Duodenal mucosa (tissue), 2 donors: ENCODE measurements around the gene IFNAR1.
"Not testable (repeated sequence)": the region's sequence is repeated elsewhere in the genome, so short reads cannot be mapped to it uniquely, and the experiment has no call there.

Source experiments
- H3K27ac ChIP-seq: one replicate; pipeline ENCODE4 v1.7.0; 2013; ENCODE audit warnings: low read depth, low read length
- H3K27me3 ChIP-seq, 2 donors: one replicate each; pipeline ENCODE4 v1.7.0; 2013; ENCODE audit warnings: low read length in 2 of 2, control low read depth in 1 of 2; ENCODE audit not compliant: insufficient read depth in 2 of 2, control insufficient read depth in 1 of 2
- H3K36me3 ChIP-seq, 2 donors: one replicate each; pipeline ENCODE4 v1.7.0; 2013; ENCODE audit warnings: low read length in 2 of 2, control low read depth in 1 of 2; ENCODE audit not compliant: insufficient read depth in 2 of 2, control insufficient read depth in 1 of 2
- H3K4me1 ChIP-seq, 2 donors: one replicate each; pipeline ENCODE4 v1.7.0; 2013; ENCODE audit warnings: low read length in 2 of 2, control low read depth in 1 of 2; ENCODE audit not compliant: insufficient read depth in 2 of 2, control insufficient read depth in 1 of 2
- H3K4me3 ChIP-seq, 2 donors: one replicate each; pipeline ENCODE4 v1.7.0; 2013; ENCODE audit warnings: low read length in 2 of 2, low read depth in 1 of 2
- H3K9ac ChIP-seq, 2 donors: one replicate each; pipeline ENCODE4 v1.7.0; 2013; ENCODE audit warnings: low read length in 2 of 2, low read depth in 1 of 2
- H3K9me3 ChIP-seq, 2 donors: one replicate each; pipeline ENCODE4 v1.7.0; 2013; ENCODE audit warnings: low read length in 2 of 2, control low read depth in 1 of 2; ENCODE audit not compliant: control insufficient read depth in 1 of 2

The IFNAR1 gene

GRCh38 chr21:33372582-33372981 lies 47.8 kb downstream of the IFNAR1 start:
- Histone ChIP-seq H3K4me3 (no peak overlapping the region), H3K9me3 (peaks cover 1 to 3% of the 10 kb centered on the region in 2 donors), H3K9ac (no peak overlapping the region), H3K27ac (no peak overlapping the region), H3K4me1 (peaks cover 6 to 11% of the 10 kb centered on the region in 2 donors), H3K36me3 (no peaks in the 10 kb centered on the region), H3K27me3 (no peaks in the 10 kb centered on the region)

GRCh38 chr21:33373451-33373850 lies 48.7 kb downstream of the IFNAR1 start:
- peaks cover 6 to 11% of the 10 kb centered on the region in 2 donors for H3K4me1 ChIP-seq
- no peak overlapping the region for H3K9ac ChIP-seq
- no peak overlapping the region for H3K4me3 ChIP-seq
- H3K27me3 ChIP-seq: no peaks in the 10 kb centered on the region
- no peaks in the 10 kb centered on the region for H3K36me3 ChIP-seq
- no peak overlapping the region for H3K27ac ChIP-seq
- H3K9me3 ChIP-seq: peaks cover 0 to 3% of the 10 kb centered on the region in 2 donors

GRCh38 chr21:33374080-33374449 lies 49.3 kb downstream of the IFNAR1 start:
- Histone ChIP-seq H3K9ac (no peak overlapping the region), H3K4me3 (no peak overlapping the region), H3K27me3 (no peaks in the 10 kb centered on the region), H3K9me3 (peaks cover 0 to 3% of the 10 kb centered on the region in 2 donors), H3K27ac (no peak overlapping the region), H3K4me1 (peaks cover 6 to 11% of the 10 kb centered on the region in 2 donors), H3K36me3 (no peaks in the 10 kb centered on the region)

- Histone ChIP-seq H3K4me3 (no peak overlapping the region), H3K36me3 (no peaks in the 10 kb centered on the region), H3K9ac (no peak overlapping the region), H3K27me3 (no peaks in the 10 kb centered on the region), H3K4me1 (peaks cover 8 to 11% of the 10 kb centered on the region in 2 donors), H3K27ac (no peak overlapping the region), H3K9me3 (peaks cover 0 to 3% of the 10 kb centered on the region in 2 donors)
Measured at GRCh38 chr21:33374450-33375096, 49.8 kb downstream of the IFNAR1 start.

GRCh38 chr21:33375101-33375644 lies 50.4 kb downstream of the IFNAR1 start:
- Histone ChIP-seq H3K4me3 (no peak overlapping the region), H3K9me3 (peaks cover 0 to 1% of the 10 kb centered on the region in 2 donors), H3K9ac (no peak overlapping the region), H3K36me3 (no peaks in the 10 kb centered on the region), H3K4me1 (peaks cover 13 to 14% of the 10 kb centered on the region in 2 donors), H3K27ac (no peak overlapping the region), H3K27me3 (no peaks in the 10 kb centered on the region)

GRCh38 chr21:33377221-33377920 lies 52.6 kb downstream of the IFNAR1 start:
- no peaks in the 10 kb centered on the region for H3K27me3 ChIP-seq
- no peaks in the 10 kb centered on the region for H3K9me3 ChIP-seq
- no peak overlapping the region for H3K27ac ChIP-seq
- peaks cover 25 to 26% of the 10 kb centered on the region in 2 donors for H3K4me1 ChIP-seq
- H3K9ac ChIP-seq: no peak overlapping the region
- no peaks in the 10 kb centered on the region for H3K36me3 ChIP-seq
- no peak overlapping the region for H3K4me3 ChIP-seq

DNA sequence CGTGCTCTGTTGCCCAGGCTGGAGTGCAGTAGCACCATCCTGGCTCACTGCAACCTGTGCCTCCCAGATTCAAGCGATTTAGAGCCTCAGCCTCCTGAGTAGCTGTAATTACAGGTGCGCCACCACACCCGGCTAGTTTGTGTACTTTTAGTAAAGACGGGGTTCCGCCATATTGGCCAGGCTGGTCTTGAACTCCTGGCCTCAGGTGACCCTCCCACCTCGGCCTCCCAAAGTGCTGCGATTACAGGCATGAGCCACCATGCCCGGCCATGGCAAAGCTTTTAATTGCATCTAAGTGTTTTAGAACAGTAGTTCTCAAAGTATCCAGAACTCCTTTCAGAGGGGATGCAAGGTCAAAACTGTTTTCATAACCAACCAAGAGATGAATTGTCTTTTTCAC lies 53.3 kb downstream of the IFNAR1 start:
- no peak overlapping the region for H3K9ac ChIP-seq
- H3K9me3 ChIP-seq: no peaks in the 10 kb centered on the region
- H3K36me3 ChIP-seq: no peaks in the 10 kb centered on the region
- no peak overlapping the region for H3K27ac ChIP-seq
- peaks cover 32 to 33% of the 10 kb centered on the region in 2 donors for H3K4me1 ChIP-seq
- no peaks in the 10 kb centered on the region for H3K27me3 ChIP-seq
- no peak overlapping the region for H3K4me3 ChIP-seq

DNA sequence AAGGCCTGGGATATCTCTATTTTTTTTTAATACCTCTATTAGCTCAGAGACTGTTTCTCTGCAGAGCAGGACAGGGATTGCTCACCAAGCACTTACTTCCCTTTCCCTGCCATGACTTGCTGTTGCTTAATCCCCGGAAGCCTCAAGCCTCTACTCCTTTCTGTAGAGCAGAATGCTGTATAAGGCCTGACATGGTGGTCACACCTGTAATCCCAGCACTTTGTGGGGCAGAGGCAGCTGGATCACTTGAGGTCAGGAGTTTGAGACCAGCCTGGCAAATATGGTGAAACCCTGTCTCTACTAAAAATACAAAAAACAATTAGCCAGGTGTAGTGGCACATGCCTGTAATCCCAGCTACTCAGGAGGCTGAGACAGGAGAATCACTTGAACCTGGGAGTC lies 55.2 kb downstream of the IFNAR1 start:
- not testable (repeated sequence) for H3K27ac ChIP-seq, H3K36me3 ChIP-seq, H3K27me3 ChIP-seq, H3K9me3 ChIP-seq, H3K4me3 ChIP-seq
- Histone ChIP-seq H3K4me1 (peaks cover 29 to 43% of the 10 kb centered on the region in 2 donors), H3K9ac (peak overlapping the region in 1 of 2 donors; percentile 12)

GRCh38 chr21:33380483-33380998 lies 55.8 kb downstream of the IFNAR1 start:
- H3K27me3 ChIP-seq: no peaks in the 10 kb centered on the region
- no peaks in the 10 kb centered on the region for H3K9me3 ChIP-seq
- H3K27ac ChIP-seq: no peak overlapping the region
- peaks cover 29 to 47% of the 10 kb centered on the region in 2 donors for H3K4me1 ChIP-seq
- H3K36me3 ChIP-seq: no peaks in the 10 kb centered on the region
- H3K4me3 ChIP-seq: peak overlapping the region in 1 of 2 donors; percentile 18
- H3K9ac ChIP-seq: peak overlapping the region in 1 of 2 donors; percentile 12

DNA sequence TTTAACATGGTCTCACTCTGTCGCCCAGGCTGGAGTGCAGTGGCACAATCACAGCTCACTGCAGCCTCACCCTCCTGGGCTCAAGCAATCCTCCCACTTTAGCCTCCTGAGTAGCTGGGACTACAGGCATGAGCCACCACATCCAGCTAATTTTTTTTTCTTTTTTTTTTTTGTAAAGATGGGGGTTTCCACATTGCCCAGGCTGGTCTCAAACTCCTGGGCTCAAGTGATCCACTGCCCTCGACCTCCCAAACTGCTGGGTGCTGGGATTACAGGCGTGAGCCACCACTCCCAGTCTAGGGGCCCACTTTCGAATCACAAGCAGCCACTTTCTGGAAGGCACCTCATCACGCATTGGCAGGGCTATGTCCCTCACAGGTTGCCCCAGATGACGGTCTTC lies 56.6 kb downstream of the IFNAR1 start:
- not testable (repeated sequence) for H3K27me3 ChIP-seq, H3K9ac ChIP-seq
- peaks cover 29 to 47% of the 10 kb centered on the region in 2 donors for H3K4me1 ChIP-seq

More for the DNA sequence above, 56.6 kb downstream of the IFNAR1 start:
- not testable (repeated sequence) for H3K4me3 ChIP-seq, H3K36me3 ChIP-seq, H3K27ac ChIP-seq, H3K9me3 ChIP-seq
